GM18873 (cell line): ENCODE results near the gene ADCYAP1.

Experiments
- ATAC-seq: cut with Tn5 transposase; IDR thresholded peaks from one replicate; pipeline ENCODE4 v1.9.1; 2021; ENCODE audit warnings: mild to moderate bottlenecking, moderate library complexity, moderate number of reproducible peaks; ENCODE audit not compliant: unreplicated experiment, low FRiP score

The ADCYAP1 gene

GRCh38 chr18:908758-909724, 4.4 kb downstream of the ADCYAP1 start:
- no peak for ATAC-seq

GRCh38 chr18:910247-910646, 5.6 kb downstream of the ADCYAP1 start:
- no peak for ATAC-seq

GRCh38 chr18:911025-911424, 6.4 kb downstream of the ADCYAP1 start:
- no peak for ATAC-seq

GRCh38 chr18:911486-911885, 6.8 kb downstream of the ADCYAP1 start:
- ATAC-seq: no peak

GRCh38 chr18:916562-916961, 11.9 kb downstream of the ADCYAP1 start:
- ATAC-seq: no peak

GRCh38 chr18:919078-919477, 14.4 kb downstream of the ADCYAP1 start:
- ATAC-seq: no peak

- no peak for ATAC-seq
These were observed 18.6 kb downstream of the ADCYAP1 start for GRCh38 chr18:923144-923866.

GRCh38 chr18:924987-925386, 20.3 kb downstream of the ADCYAP1 start:
- no peak for ATAC-seq

GRCh38 chr18:926946-927345, 22.3 kb downstream of the ADCYAP1 start:
- no peak for ATAC-seq

GRCh38 chr18:933082-933481, 28.4 kb downstream of the ADCYAP1 start:
- no peak for ATAC-seq

- ATAC-seq: no peak
These were observed 30.0 kb downstream of the ADCYAP1 start for GRCh38 chr18:934518-935133.

- ATAC-seq: no peak
These were observed 32.3 kb downstream of the ADCYAP1 start for GRCh38 chr18:936941-937340.

GRCh38 chr18:939166-939565, 34.5 kb downstream of the ADCYAP1 start:
- ATAC-seq: no peak

GRCh38 chr18:939958-940357, 35.3 kb downstream of the ADCYAP1 start:
- ATAC-seq: no peak

GRCh38 chr18:941331-941730, 36.7 kb downstream of the ADCYAP1 start:
- no peak for ATAC-seq

- no peak for ATAC-seq
These were observed 39.8 kb downstream of the ADCYAP1 start for GRCh38 chr18:944440-944839.

GRCh38 chr18:949724-950631, 45.3 kb downstream of the ADCYAP1 start:
- ATAC-seq: no peak

GRCh38 chr18:950882-951495, 46.3 kb downstream of the ADCYAP1 start:
- ATAC-seq: no peak

- no peak for ATAC-seq
These were observed 50.9 kb downstream of the ADCYAP1 start for GRCh38 chr18:955384-956066.
